ENCODE results near the gene CCND2. TPM values are rescaled to one million over a fixed set of nuclear protein-coding genes. Genes with fewer than 3 reads are reported as not detected.
A peak's percentile ranks its signal among the peaks of the same experiment; 100 is the strongest.

The CCND2 gene
- total RNA-seq, 1 donor from 2014 or later = 278 TPM

- Mint-ChIP-seq H3K4me1 (ENCODE audit: unreplicated experiment) (peaks cover 19% of the 10 kb centered on the region), H3K27me3 (no peaks in the 10 kb centered on the region), H3K4me3 (no peak overlapping the region), H3K9me3 (no peaks in the 10 kb centered on the region), H3K36me3 (peaks cover 80% of the 10 kb centered on the region), H3K27ac (peak overlapping the region; percentile 9)
- DNase-seq (ENCODE audit: extremely low spot score, unreplicated experiment) = no peak
- TF ChIP-seq CTCF (conservative IDR thresholded peaks at IDR 0.05) = no peak
These were observed 13.3 kb downstream of the CCND2 start for GRCh38 chr12:4286771-4287317.

DNA sequence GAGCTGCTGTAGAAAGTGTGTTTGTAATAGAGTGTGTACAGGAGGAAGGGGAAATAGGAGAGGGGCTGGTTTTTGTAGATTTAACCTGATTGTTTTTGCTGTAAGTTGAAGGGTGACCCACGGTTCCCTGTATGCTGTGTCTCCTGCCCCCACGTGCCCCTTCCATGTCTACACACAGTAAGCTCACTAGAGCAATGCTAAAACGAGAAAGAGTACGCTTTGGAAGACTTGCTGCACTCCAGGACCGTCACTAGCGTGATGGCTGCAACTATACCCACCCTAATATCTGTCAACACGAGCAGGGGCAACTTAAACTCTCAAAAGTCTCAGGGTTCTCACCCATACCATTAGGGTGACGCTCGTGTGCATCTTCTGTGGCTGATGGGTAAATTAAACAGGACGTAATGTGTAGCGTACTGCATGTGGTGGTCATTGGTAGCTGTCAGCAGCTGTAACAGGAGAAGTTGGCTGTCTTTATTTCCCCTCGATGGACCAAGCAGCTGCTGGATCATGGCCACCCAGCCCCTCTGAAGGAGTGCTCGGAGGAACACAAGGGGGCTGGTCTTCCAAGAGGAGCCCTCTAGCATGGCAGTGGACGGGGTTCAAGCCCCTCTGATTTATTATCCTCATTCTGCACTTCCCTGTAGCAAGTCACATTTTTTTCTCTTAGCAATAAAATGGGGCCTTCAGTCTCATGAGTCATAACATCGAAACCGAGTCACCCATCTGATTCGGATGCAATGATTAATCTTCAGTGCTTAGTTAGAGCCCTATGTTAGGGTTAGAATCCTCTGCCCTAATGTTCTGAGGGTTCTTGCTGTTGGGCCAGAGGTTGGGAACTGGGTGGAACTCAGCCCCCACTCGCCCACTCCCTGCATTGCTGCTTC is 14.0 kb downstream of the CCND2 start:
- Mint-ChIP-seq H3K4me1 (ENCODE audit: unreplicated experiment) (peaks cover 19% of the 10 kb centered on the region), H3K9me3 (no peaks in the 10 kb centered on the region), H3K27me3 (no peaks in the 10 kb centered on the region), H3K36me3 (peaks cover 81% of the 10 kb centered on the region), H3K27ac (peak overlapping the region; percentile 20), H3K4me3 (no peak overlapping the region)
- no peak for TF ChIP-seq CTCF (conservative IDR thresholded peaks at IDR 0.05)
- DNase-seq (ENCODE audit: extremely low spot score, unreplicated experiment) = no peak

DNA sequence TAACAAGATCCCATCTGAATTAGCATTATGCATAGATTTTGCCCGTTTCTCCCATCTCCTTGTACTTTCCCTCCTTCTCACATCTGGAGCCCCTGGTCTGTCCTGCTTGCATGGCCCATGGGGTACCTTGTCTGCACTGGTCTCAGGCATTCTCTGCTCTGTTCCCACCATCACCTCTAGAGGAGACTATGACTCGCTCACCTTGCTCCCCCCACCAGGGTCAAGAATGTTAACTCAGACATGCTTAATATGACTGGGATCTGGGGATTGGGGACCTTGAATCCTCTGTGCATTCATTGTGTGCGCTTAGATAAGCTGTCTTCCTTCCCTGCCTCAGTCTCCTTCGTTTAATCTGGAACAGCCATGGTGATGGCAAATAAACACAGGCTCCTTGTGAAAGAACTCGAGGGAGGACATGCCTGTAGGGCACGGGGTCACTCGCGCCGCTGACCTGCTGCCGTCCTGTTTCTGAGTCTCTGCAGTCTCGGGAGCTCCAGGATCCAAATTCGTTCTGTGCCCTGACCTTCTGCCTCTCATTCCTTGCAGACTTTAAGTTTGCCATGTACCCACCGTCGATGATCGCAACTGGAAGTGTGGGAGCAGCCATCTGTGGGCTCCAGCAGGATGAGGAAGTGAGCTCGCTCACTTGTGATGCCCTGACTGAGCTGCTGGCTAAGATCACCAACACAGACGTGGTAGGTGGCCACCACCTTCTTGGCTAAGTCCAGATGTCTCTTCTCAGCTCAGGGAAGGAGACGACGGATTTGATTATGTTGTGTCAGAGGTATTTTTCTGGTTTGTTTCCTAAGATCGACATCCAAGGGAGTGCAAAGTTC is 15.0 kb downstream of the CCND2 start:
- no peak for DNase-seq (ENCODE audit: extremely low spot score, unreplicated experiment)
- Mint-ChIP-seq H3K4me3 (no peak overlapping the region), H3K36me3 (peaks cover 81% of the 10 kb centered on the region), H3K27me3 (no peaks in the 10 kb centered on the region), H3K9me3 (no peaks in the 10 kb centered on the region), H3K4me1 (ENCODE audit: unreplicated experiment) (peaks cover 19% of the 10 kb centered on the region), H3K27ac (peak overlapping the region; percentile 20)
- TF ChIP-seq CTCF (conservative IDR thresholded peaks at IDR 0.05) = no peak

DNA sequence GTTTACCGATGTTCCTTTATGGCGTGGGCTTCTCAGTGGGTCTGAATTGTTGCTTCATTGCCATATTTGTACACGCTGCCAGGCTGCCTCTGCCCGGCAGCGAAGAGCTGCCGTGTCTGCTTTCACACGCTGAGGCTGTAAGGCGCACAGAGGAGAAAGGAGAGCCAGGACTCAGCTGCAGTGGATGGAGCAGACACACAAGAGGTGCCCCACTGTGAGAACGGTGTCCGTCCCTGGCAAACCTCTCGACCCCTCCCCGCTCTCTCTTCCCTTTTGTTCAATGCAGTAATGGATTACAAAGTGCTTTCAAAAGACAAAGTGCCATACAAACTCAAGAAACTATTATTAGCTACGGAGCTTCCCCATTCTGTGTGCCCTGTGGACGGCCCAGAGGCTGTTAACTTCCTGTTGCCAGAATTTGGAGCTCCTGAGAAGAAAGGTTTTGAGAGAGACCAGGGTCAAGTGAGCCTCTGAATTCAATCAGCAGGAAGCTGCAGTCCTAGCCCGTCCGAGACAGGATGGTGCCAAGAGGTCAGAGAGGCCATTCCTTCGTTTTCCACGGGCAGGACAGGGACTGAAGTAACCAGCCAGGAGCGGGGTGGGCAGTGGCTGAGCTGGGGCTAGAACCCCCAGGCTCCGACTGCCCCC is 15.8 kb downstream of the CCND2 start:
- DNase-seq (ENCODE audit: extremely low spot score, unreplicated experiment) = no peak
- Mint-ChIP-seq H3K4me3 (no peak overlapping the region), H3K27ac (no peak overlapping the region), H3K9me3 (no peaks in the 10 kb centered on the region), H3K27me3 (no peaks in the 10 kb centered on the region), H3K4me1 (ENCODE audit: unreplicated experiment) (peaks cover 19% of the 10 kb centered on the region), H3K36me3 (peaks cover 80% of the 10 kb centered on the region)
- TF ChIP-seq CTCF (conservative IDR thresholded peaks at IDR 0.05) = no peak
